ENCODE data around the gene CTSZ. TPM values are rescaled to one million over a fixed set of nuclear protein-coding genes. Genes with fewer than 3 reads are reported as not detected.

The CTSZ gene
- total RNA-seq, 1 donor from 2014 or later, result 34.2 TPM

DNA sequence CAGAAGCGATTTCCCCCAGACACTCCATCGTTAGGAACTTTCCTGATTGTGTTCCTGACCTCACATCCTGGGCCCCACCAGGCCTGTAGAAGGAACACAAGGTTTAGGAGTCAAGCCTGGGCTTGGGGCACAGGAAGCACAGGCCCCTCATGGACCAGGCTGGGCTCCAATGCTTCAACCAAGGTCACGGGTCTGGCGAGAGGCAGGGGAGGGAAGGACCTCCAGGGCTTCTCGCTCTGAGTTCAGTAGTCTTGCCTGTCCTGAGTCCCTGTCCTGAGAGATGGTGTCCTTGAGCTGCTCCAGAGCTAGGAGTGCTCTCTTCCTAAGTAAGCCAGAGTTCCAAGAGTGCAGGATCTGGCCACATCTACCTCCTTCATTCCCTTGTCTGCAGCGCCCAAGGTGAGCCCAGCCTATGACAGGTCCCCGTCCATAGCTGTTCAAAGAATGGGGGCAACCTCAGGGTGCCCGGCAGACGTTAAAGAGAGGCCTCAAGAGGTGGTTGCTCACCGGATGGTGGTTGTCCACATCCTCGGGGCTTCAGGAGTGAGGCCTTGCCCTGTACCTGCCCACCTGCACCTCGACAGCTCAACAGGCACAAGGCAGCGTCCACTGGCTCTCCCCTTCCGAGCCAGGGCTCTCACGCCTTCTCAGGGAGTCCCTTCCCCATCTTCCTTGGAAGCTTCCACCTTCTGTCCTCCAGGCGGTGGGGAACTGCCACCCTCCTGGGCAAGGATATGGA is 10.6 kb upstream of the CTSZ start:
- Histone ChIP-seq H3K79me2 (ENCODE audit: low read depth) (no peaks in the 10 kb centered on the region), H3K9me3 (ENCODE audit: low read depth) (no peaks in the 10 kb centered on the region), H3K4me3 (no peak overlapping the region), H3K9ac (no peak overlapping the region), H3K4me2 (no peak overlapping the region), H2AFZ (replicated peaks) (no peak overlapping the region), H4K20me1 (ENCODE audit: low read depth) (no peaks in the 10 kb centered on the region), H3K4me1 (no peaks in the 10 kb centered on the region), H3K27me3 (no peaks in the 10 kb centered on the region), H3F3A (ENCODE audit: low read depth) (no peaks in the 10 kb centered on the region), H3K36me3 (no peaks in the 10 kb centered on the region), H3K27ac (no peak overlapping the region)
- Mint-ChIP-seq H3K9me3 (no peaks in the 10 kb centered on the region), H3K36me3 (peaks cover 9% of the 10 kb centered on the region), H3K27me3 (ENCODE audit: insufficient read depth, low read depth) (peaks cover 4% of the 10 kb centered on the region), H3K4me3 (no peak overlapping the region), H3K4me1 (peaks cover 14% of the 10 kb centered on the region), H3K27ac (no peak overlapping the region)
- no peak for DNase-seq (ENCODE audit: low spot score)
- no peak for TF ChIP-seq EZH2 (IDR thresholded peaks at IDR 0.05)
- TF ChIP-seq, protein P1, sequence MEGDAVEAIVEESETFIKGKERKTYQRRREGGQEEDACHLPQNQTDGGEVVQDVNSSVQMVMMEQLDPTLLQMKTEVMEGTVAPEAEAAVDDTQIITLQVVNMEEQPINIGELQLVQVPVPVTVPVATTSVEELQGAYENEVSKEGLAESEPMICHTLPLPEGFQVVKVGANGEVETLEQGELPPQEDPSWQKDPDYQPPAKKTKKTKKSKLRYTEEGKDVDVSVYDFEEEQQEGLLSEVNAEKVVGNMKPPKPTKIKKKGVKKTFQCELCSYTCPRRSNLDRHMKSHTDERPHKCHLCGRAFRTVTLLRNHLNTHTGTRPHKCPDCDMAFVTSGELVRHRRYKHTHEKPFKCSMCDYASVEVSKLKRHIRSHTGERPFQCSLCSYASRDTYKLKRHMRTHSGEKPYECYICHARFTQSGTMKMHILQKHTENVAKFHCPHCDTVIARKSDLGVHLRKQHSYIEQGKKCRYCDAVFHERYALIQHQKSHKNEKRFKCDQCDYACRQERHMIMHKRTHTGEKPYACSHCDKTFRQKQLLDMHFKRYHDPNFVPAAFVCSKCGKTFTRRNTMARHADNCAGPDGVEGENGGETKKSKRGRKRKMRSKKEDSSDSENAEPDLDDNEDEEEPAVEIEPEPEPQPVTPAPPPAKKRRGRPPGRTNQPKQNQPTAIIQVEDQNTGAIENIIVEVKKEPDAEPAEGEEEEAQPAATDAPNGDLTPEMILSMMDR (IDR thresholded peaks at IDR 0.05), result no peak
- no peak for TF ChIP-seq EZH2phosphoT487 (IDR thresholded peaks at IDR 0.05)

DNA sequence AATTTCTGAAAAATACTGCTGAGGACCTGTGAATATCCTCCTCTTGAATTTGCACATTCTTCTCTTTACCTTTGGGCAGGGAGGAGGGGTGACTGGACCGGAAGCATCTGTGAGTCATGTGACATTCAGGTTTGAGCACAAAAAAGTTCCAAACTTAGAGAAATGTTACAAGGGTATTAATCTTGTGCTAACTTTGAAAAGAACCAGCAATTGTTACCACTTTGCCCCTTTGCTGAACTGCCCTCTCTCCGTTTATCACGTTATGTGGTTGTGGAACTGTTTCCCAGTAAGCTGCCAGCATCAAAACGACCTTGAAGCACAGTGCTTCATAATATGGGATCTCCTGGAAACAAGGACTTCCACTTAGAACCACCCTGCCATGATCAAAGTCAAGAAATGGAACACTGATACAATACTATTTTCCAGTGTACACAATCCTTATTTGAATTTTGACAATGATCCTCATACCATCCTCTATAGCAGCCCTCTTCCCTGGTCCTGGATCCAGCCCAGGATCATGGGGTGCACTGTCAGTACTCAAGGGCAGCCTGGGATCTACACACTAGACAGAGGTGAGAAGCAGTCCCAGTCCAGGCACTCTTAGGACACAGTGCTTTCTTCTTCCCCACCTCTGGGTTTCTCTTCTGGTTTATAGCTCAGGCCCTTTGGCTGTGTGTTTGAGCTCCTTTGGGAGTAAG is 9.9 kb upstream of the CTSZ start:
- Mint-ChIP-seq H3K27ac (no peak overlapping the region), H3K4me1 (peaks cover 14% of the 10 kb centered on the region)
- H3K9me3 ChIP-seq (ENCODE audit: low read depth), result no peaks in the 10 kb centered on the region

DNA sequence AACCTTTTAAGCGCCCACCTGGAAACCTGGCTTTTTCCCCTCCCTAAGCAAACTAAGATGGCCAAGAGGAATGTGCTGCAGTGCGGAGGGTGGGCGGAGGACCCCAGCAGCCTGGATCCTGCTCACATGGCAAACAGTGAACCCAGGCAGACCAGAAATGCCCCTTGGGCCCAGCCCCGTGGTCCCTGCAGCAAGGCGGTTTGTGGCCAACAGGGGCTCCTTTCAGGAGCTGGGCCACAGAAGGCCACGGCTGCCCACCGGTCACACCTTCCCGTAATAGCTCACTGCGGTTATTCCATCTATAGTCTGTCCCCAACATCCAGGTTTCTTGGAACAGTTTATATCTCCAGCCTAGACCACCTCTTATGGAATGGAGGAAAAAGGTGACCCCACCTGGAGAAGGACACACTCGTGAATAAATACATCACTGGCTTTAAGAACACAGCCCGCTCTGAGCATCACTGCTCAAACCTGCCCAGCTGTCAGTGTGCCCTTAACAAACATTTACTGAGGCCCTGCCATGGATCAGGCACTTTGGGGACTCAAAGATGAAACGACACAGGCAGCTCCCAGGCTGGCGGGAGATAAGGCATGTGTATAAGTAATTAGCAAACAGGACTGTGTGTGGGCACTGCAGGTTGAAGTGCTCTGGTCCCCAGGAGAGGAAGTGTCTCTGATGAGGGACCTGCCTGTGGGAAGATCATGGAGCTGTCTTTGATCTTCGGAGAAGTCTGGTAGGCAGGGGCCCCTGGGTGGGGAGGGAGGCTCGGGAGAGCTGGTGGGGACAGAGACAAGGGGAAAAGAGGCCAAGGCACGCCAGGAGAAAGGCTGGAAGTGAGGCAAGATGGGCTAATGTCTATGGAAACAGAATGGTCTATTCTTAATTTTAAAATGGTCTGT is 9.0 kb upstream of the CTSZ start:
- H3K27ac Mint-ChIP-seq, result no peak overlapping the region

More for the DNA sequence above, 9.9 kb upstream of the CTSZ start:
- Histone ChIP-seq H3K4me1 (no peaks in the 10 kb centered on the region), H3K79me2 (ENCODE audit: low read depth) (no peaks in the 10 kb centered on the region), H2AFZ (replicated peaks) (no peak overlapping the region), H3K27me3 (no peaks in the 10 kb centered on the region), H4K20me1 (ENCODE audit: low read depth) (no peaks in the 10 kb centered on the region), H3K27ac (no peak overlapping the region), H3K4me2 (no peak overlapping the region), H3K36me3 (no peaks in the 10 kb centered on the region), H3K9ac (no peak overlapping the region), H3K4me3 (no peak overlapping the region), H3F3A (ENCODE audit: low read depth) (no peaks in the 10 kb centered on the region)
- peaks cover 4% of the 10 kb centered on the region for H3K36me3 Mint-ChIP-seq
- H3K9me3 Mint-ChIP-seq, result no peaks in the 10 kb centered on the region
- H3K27me3 Mint-ChIP-seq (ENCODE audit: insufficient read depth, low read depth), result peaks cover 4% of the 10 kb centered on the region
- TF ChIP-seq EZH2 (IDR thresholded peaks at IDR 0.05), result no peak
- TF ChIP-seq, protein P1 (IDR thresholded peaks at IDR 0.05), result no peak
- no peak for TF ChIP-seq EZH2phosphoT487 (IDR thresholded peaks at IDR 0.05)
- H3K4me3 Mint-ChIP-seq, result no peak overlapping the region
- no peak for DNase-seq (ENCODE audit: low spot score)

More for the DNA sequence above, 9.0 kb upstream of the CTSZ start:
- H3K36me3 ChIP-seq, result no peaks in the 10 kb centered on the region
- no peaks in the 10 kb centered on the region for H3K9me3 Mint-ChIP-seq
- H2AFZ ChIP-seq (replicated peaks), result no peak overlapping the region
- no peak overlapping the region for H3K4me3 Mint-ChIP-seq
- H3K9ac ChIP-seq, result no peak overlapping the region
- no peak for DNase-seq (ENCODE audit: low spot score)
- H3K4me3 ChIP-seq, result no peak overlapping the region
- no peaks in the 10 kb centered on the region for H3K9me3 ChIP-seq (ENCODE audit: low read depth)
- H3K79me2 ChIP-seq (ENCODE audit: low read depth), result no peaks in the 10 kb centered on the region
- peaks cover under 1% of the 10 kb centered on the region for H3K4me1 ChIP-seq
- H4K20me1 ChIP-seq (ENCODE audit: low read depth), result no peaks in the 10 kb centered on the region
- no peak for TF ChIP-seq EZH2phosphoT487 (IDR thresholded peaks at IDR 0.05)
- TF ChIP-seq, protein P1 (IDR thresholded peaks at IDR 0.05), result no peak
- no peak for TF ChIP-seq EZH2 (IDR thresholded peaks at IDR 0.05)
- H3K4me1 Mint-ChIP-seq, result peaks cover 17% of the 10 kb centered on the region
- no peaks in the 10 kb centered on the region for H3K27me3 ChIP-seq
- H3K27ac ChIP-seq, result no peak overlapping the region
- peaks cover 4% of the 10 kb centered on the region for H3K36me3 Mint-ChIP-seq
- no peak overlapping the region for H3K4me2 ChIP-seq
- peaks cover 4% of the 10 kb centered on the region for H3K27me3 Mint-ChIP-seq (ENCODE audit: insufficient read depth, low read depth)
- no peaks in the 10 kb centered on the region for H3F3A ChIP-seq (ENCODE audit: low read depth)
